Sigmoid colon (tissue), 7 donors: ENCODE data around the gene OR51G1. TPM values are rescaled to one million over a fixed set of nuclear protein-coding genes. Genes with fewer than 3 reads are reported as not detected.

ENCODE experiments used
- DNase-seq: peaks from one replicate; pipeline ENCODE4 v3.0.0-alpha.2; 2019
- H3K27ac ChIP-seq, 4 donors: fragments of 200-600 bp; sonication (generic); one replicate each; pipeline ENCODE4 v1.5.1; 2016 to 2019; ENCODE audit warnings: mild to moderate bottlenecking in 1 of 4
- H3K27me3 ChIP-seq, 3 donors: fragments of 200-600 bp; sonication (generic); one replicate each; pipeline ENCODE4 v1.5.1; 2019; ENCODE audit warnings: mild to moderate bottlenecking in 1 of 3
- H3K36me3 ChIP-seq, 4 donors: fragments of 200-600 bp; sonication (generic); one replicate each; pipeline ENCODE4 v1.5.1; 2016 to 2019
- H3K4me1 ChIP-seq, 4 donors: fragments of 200-600 bp; sonication (generic); one replicate each; pipeline ENCODE4 v1.5.1; 2017 to 2019
- H3K4me3 ChIP-seq, 4 donors: fragments of 200-600 bp; sonication (generic); one replicate each; pipeline ENCODE4 v1.5.1; 2017 to 2019; ENCODE audit warnings: mild to moderate bottlenecking in 2 of 4, moderate library complexity in 1 of 4
- H3K9me3 ChIP-seq, 4 donors: fragments of 200-600 bp in 3 of 4; sonication (generic) in 3 of 4; one replicate each; pipeline versions ENCODE4 v1.5.1 to v1.6.1; 2013 to 2019
- EP300 ChIP-seq, 4 donors: sonication (generic); formaldehyde crosslinking; IDR thresholded peaks; one replicate each; pipeline ENCODE4 v1.6.1; 2017; ENCODE audit warnings: antibody characterized with exemption in 4 of 4
- POLR2A ChIP-seq, 2 donors: fragments of 450-650 bp; IDR thresholded peaks; one replicate each; pipeline ENCODE4 v1.6.1; 2016; ENCODE audit warnings: antibody characterized with exemption in 2 of 2, mild to moderate bottlenecking in 2 of 2, moderate library complexity in 2 of 2
- POLR2AphosphoS5 ChIP-seq, 4 donors: sonication (generic); formaldehyde crosslinking; IDR thresholded peaks; one replicate each; pipeline ENCODE4 v1.6.1; 2017; ENCODE audit warnings: antibody characterized with exemption in 4 of 4
- WGBS, 2 donors: extraction: QIAGEN DNeasy Blood & Tissue Kit; methylation state at CpG; one replicate each; pipeline ENCODE4 v1.1.7; 2013; 5-methylcytosine and 5-hydroxymethylcytosine counted together
- intact Hi-C: fragments of 100-400 bp; cut with DNase I; formaldehyde crosslinking; loops from one replicate; pipeline ENCODE4 v1.15.1; 2023
- polyA plus RNA-seq, 3 donors: library from polyadenylated mRNA; stranded (reverse); fragments of 200-250 nt; gene quantifications; one replicate each; pipeline ENCODE4 v1.2.3, GENCODE V29; 2013
- total RNA-seq, 4 donors: library from RNA; depleted of rRNA; stranded (reverse); fragments of >200 nt; gene quantifications; one replicate each; pipeline ENCODE4 v1.1.0, GENCODE V29; 2016
- TF ChIP-seq, protein P1 (sequence below), 4 experiments: fragments of 450-650 bp in 3 of 4; fragments of 200-600 bp in 1 of 4; IDR thresholded peaks; one replicate each; pipeline ENCODE4 v1.5.1; 2016 to 2019; ENCODE audit warnings: antibody characterized with exemption in 4 of 4, mild to moderate bottlenecking in 3 of 4, moderate library complexity in 2 of 4
- donor health status: healthy with polysubstance abuse.
- donor health status: Bipolar disorder and iron deficiency.
- donor health status: healthy.

The OR51G1 gene
- total and polyA plus RNA-seq, 7 donors = not detected

DNA sequence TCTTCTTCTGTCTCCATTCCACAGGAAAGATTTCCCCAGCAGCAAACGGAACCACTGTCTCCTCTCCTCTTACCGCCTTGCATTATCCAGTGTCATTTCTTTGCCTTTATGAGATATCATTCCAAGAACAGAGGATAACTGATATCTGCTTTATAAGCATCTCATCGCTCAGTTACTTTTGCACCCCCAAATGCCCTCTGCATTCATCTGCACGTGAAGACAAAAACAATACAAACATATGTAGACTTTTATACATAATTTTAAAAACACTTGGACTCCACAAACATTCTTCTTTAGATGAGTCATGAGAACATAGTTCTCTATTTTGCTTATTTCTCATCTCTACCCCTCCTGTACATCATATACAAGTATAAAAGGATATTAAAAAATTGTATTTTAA is 43.0 kb downstream of the OR51G1 start:
- no peak for DNase-seq
- WGBS, 2 donors = 85 to 90% methylated on average over 4 of the region's 4 CpGs
- H3K4me1 ChIP-seq = no peaks in the 10 kb centered on the region
- H3K9me3 ChIP-seq = no peaks in the 10 kb centered on the region
- no peaks in the 10 kb centered on the region for H3K36me3 ChIP-seq
- H3K4me3 ChIP-seq = no peak overlapping the region
- H3K27me3 ChIP-seq = no peaks in the 10 kb centered on the region
- intact Hi-C loops = no loop called here
- TF ChIP-seq, protein P1, sequence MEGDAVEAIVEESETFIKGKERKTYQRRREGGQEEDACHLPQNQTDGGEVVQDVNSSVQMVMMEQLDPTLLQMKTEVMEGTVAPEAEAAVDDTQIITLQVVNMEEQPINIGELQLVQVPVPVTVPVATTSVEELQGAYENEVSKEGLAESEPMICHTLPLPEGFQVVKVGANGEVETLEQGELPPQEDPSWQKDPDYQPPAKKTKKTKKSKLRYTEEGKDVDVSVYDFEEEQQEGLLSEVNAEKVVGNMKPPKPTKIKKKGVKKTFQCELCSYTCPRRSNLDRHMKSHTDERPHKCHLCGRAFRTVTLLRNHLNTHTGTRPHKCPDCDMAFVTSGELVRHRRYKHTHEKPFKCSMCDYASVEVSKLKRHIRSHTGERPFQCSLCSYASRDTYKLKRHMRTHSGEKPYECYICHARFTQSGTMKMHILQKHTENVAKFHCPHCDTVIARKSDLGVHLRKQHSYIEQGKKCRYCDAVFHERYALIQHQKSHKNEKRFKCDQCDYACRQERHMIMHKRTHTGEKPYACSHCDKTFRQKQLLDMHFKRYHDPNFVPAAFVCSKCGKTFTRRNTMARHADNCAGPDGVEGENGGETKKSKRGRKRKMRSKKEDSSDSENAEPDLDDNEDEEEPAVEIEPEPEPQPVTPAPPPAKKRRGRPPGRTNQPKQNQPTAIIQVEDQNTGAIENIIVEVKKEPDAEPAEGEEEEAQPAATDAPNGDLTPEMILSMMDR (IDR thresholded peaks at IDR 0.05) = no peak
- TF ChIP-seq POLR2A (IDR thresholded peaks at IDR 0.05) (no peak), POLR2AphosphoS5 (IDR thresholded peaks at IDR 0.05) (no peak), EP300 (IDR thresholded peaks at IDR 0.05) (no peak)
- no peak overlapping the region for H3K27ac ChIP-seq

Other genes starting within 250 kb of the OR51G1 start
- 10 to 100 TPM in 2 of 4 donors, 1 to 10 TPM in 2; 1.3 to 24.8 (median 7.1) TPM for gene OR51E2, start 226.5 kb downstream of the OR51G1 start, total RNA-seq
- under 1 TPM in 1 of 3 donors, not detected in 2; 0.63 TPM for gene OR51E2, start 226.5 kb downstream of the OR51G1 start, polyA plus RNA-seq
- gene MMP26, start 219.6 kb downstream of the OR51G1 start, total RNA-seq = not detected
- not detected for gene MMP26, start 219.6 kb downstream of the OR51G1 start, polyA plus RNA-seq
- gene OR51F1, start 154.4 kb downstream of the OR51G1 start, total RNA-seq = not detected
- gene OR51F1, start 154.4 kb downstream of the OR51G1 start, polyA plus RNA-seq = not detected
- not detected for gene OR52R1, start 120.0 kb downstream of the OR51G1 start, total RNA-seq
- gene OR52R1, start 120.0 kb downstream of the OR51G1 start, polyA plus RNA-seq = not detected
- gene OR51F2, start 103.0 kb downstream of the OR51G1 start, total RNA-seq = not detected
- not detected for gene OR51F2, start 103.0 kb downstream of the OR51G1 start, polyA plus RNA-seq
- not detected for gene OR51S1, start 75.1 kb downstream of the OR51G1 start, total RNA-seq
- not detected for gene OR51S1, start 75.1 kb downstream of the OR51G1 start, polyA plus RNA-seq
- gene OR51T1, start 42.4 kb downstream of the OR51G1 start, total RNA-seq = not detected
- gene OR51T1, start 42.4 kb downstream of the OR51G1 start, polyA plus RNA-seq = not detected
- gene OR51A7, start 20.6 kb downstream of the OR51G1 start, total RNA-seq = not detected
- gene OR51A7, start 20.6 kb downstream of the OR51G1 start, polyA plus RNA-seq = not detected
- not detected for gene OR51G2, start 5.0 kb downstream of the OR51G1 start, total RNA-seq
- gene OR51G2, start 5.0 kb downstream of the OR51G1 start, polyA plus RNA-seq = not detected
- gene OR51A4, start 23.3 kb upstream of the OR51G1 start, total RNA-seq = not detected
- not detected for gene OR51A4, start 23.3 kb upstream of the OR51G1 start, polyA plus RNA-seq
- not detected for gene OR51A2, start 31.4 kb upstream of the OR51G1 start, total RNA-seq
- not detected for gene OR51A2, start 31.4 kb upstream of the OR51G1 start, polyA plus RNA-seq
- gene OR51L1, start 70.5 kb upstream of the OR51G1 start, total RNA-seq = not detected
- gene OR51L1, start 70.5 kb upstream of the OR51G1 start, polyA plus RNA-seq = not detected
- gene OR52J3, start 122.2 kb upstream of the OR51G1 start, total RNA-seq = not detected
- gene OR52J3, start 122.2 kb upstream of the OR51G1 start, polyA plus RNA-seq = not detected
- gene OR52E2, start 135.3 kb upstream of the OR51G1 start, total RNA-seq = not detected
- not detected for gene OR52E2, start 135.3 kb upstream of the OR51G1 start, polyA plus RNA-seq
- gene OR52E1, start 145.2 kb upstream of the OR51G1 start, total RNA-seq = not detected
- not detected for gene OR52E1, start 145.2 kb upstream of the OR51G1 start, polyA plus RNA-seq
- gene OR52A5, start 214.0 kb upstream of the OR51G1 start, total RNA-seq = not detected
- gene OR52A5, start 214.0 kb upstream of the OR51G1 start, polyA plus RNA-seq = not detected
- gene OR52A1, start 230.4 kb upstream of the OR51G1 start, total RNA-seq = not detected
- not detected for gene OR52A1, start 230.4 kb upstream of the OR51G1 start, polyA plus RNA-seq